K562 (cell line): ENCODE results near the gene RNF44. TPM values are rescaled to one million over a fixed set of nuclear protein-coding genes. Genes with fewer than 3 reads are reported as not detected.

Experiments
- BACH1 ChIP-seq: fragments of 200-800 bp; sonication (Bioruptor generic); IDR thresholded peaks from 2 replicates; pipeline ENCODE4 v1.6.1; 2016; ENCODE audit warnings: missing genetic modification characterization, missing compliant biosample characterization
- FIP1L1 ChIP-seq: fragments of 200-400 bp; formaldehyde crosslinking; IDR thresholded peaks from 2 replicates; pipeline ENCODE4 v1.6.1; 2018; ENCODE audit warnings: mild to moderate bottlenecking, low read depth, low read length; ENCODE audit not compliant: poor library complexity, severe bottlenecking
- GABPB1 ChIP-seq: sonication (generic); formaldehyde crosslinking; IDR thresholded peaks from 2 replicates; pipeline ENCODE4 v1.8.0; 2022; ENCODE audit warnings: mild to moderate bottlenecking, missing genetic modification reagents
- GATA2 ChIP-seq: sonication (generic); formaldehyde crosslinking; IDR thresholded peaks from 2 replicates; pipeline ENCODE4 v1.4.0; 2020; ENCODE audit warnings: mild to moderate bottlenecking, missing genetic modification reagents
- GTF2F1 ChIP-seq: IDR thresholded peaks from 2 replicates; pipeline ENCODE4 v1.6.1; 2011; ENCODE audit warnings: low read depth, low read length, improper control_type of control experiment
- HIVEP1 ChIP-seq: fragments of 250-450 bp; sonication (Bioruptor Pico); IDR thresholded peaks from 2 replicates; pipeline ENCODE4 v1.4.0; 2020; ENCODE audit warnings: mild to moderate bottlenecking
- MGA ChIP-seq: fragments of 450-650 bp; IDR thresholded peaks from 2 replicates; pipeline ENCODE4 v1.6.1; 2016; ENCODE audit warnings: mild to moderate bottlenecking, moderate library complexity
- NFE2 ChIP-seq: IDR thresholded peaks from 2 replicates; pipeline ENCODE4 v1.6.1; 2014; ENCODE audit warnings: antibody characterized with exemption, low read depth
- PCBP1 ChIP-seq: fragments of 200-400 bp; formaldehyde crosslinking; IDR thresholded peaks from 2 replicates; pipeline ENCODE4 v1.6.1; 2018; ENCODE audit warnings: mild to moderate bottlenecking, low read depth, low read length; ENCODE audit not compliant: poor library complexity, severe bottlenecking
- RBFOX2 ChIP-seq: fragments of 200-400 bp; formaldehyde crosslinking; IDR thresholded peaks from 2 replicates; pipeline ENCODE4 v1.6.1; 2017; ENCODE audit warnings: low read depth, mild to moderate bottlenecking, low read length, moderate library complexity
- SPI1 ChIP-seq: IDR thresholded peaks from 2 replicates; pipeline ENCODE4 v1.6.1; 2011; ENCODE audit warnings: low read depth, low read length, control low read depth, borderline replicate concordance
- TCF7 ChIP-seq: sonication (generic); IDR thresholded peaks from 2 replicates; pipeline ENCODE4 v1.6.1; 2016; ENCODE audit warnings: antibody characterized with exemption, borderline replicate concordance
- ZBTB12 ChIP-seq: fragments of 250-450 bp; sonication (Bioruptor Pico); IDR thresholded peaks from 2 replicates; pipeline ENCODE4 v1.4.0; 2020
- ZC3H8 ChIP-seq: fragments of 450-650 bp; IDR thresholded peaks from 2 replicates; pipeline ENCODE4 v1.6.1; 2017
- ZNF282 ChIP-seq: sonication (generic); formaldehyde crosslinking; IDR thresholded peaks from 2 replicates; pipeline ENCODE4 v1.8.1; 2023; ENCODE audit warnings: missing genetic modification reagents
- ZNF76 ChIP-seq: fragments of 250-450 bp; sonication (Bioruptor Pico); IDR thresholded peaks from 2 replicates; pipeline ENCODE4 v1.4.0; 2020; ENCODE audit warnings: mild to moderate bottlenecking, moderate library complexity, borderline replicate concordance
- polyA plus RNA-seq, 8 experiments: library from polyadenylated mRNA; depleted of rRNA in 4 of 8; stranded (reverse) in 5 of 8; unstranded in 3 of 8; fragments of >200 nt; fragmentation: Nextera tagmentation in 2 of 8; fragmentation: Illumina TruSeq in 1 of 8; extraction: Ambion mirVana in 2 of 8; extraction: Trizol in 1 of 8; gene quantifications; 2 replicates each; pipeline versions ENCODE4 v1.2.1 to v1.2.3, GENCODE V29; 2011 to 2014; ENCODE audit warnings: inconsistent platforms in 1 of 8, missing spikeins in 1 of 8
- total RNA-seq, 7 experiments: library from RNA; depleted of rRNA in 6 of 7; stranded (reverse); fragments of >200 nt in 6 of 7; fragmentation: Illumina TruSeq in 2 of 7; extraction: Trizol in 2 of 7; gene quantifications; 2 replicates each; pipeline versions ENCODE4 v1.2.1 to v1.2.3, GENCODE V29; 2011 to 2021; ENCODE audit warnings: low replicate concordance in 1 of 7

RNF44 gene
- total and polyA plus RNA-seq, 9 of the 15 experiments (the other 6 are each of a cell fraction or from before 2014, with no cell fraction given): 1.6 to 82.6 (median 7.4) TPM

GRCh38 chr5:176541338-176542134 lies 4.3 kb upstream of the RNF44 start (continued):
- TF ChIP-seq MGA: peak; percentile 3; the same call in 1 of the 2 replicates
- TF ChIP-seq GTF2F1: no peak
- peak; percentile 27; the same call in 1 of the 2 replicates for TF ChIP-seq GATA2 (CRISPR knock-in tag)
- TF ChIP-seq ZBTB12 (CRISPR knock-in tag): 0 out of 2 replicates have a peak, but pooled peaks have one; percentile 17
- 0 out of 2 replicates have a peak, but pooled peaks have one; percentile 47 for TF ChIP-seq HIVEP1 (CRISPR knock-in tag)
- TF ChIP-seq RBFOX2: peak; percentile 67
- TF ChIP-seq ZC3H8: no peak
- no peak for TF ChIP-seq PCBP1
- no peak for TF ChIP-seq GABPB1 (CRISPR knock-in tag)
- peak; percentile 59; the same call in 1 of the 2 replicates for TF ChIP-seq SPI1
- no peak for TF ChIP-seq TCF7
- no peak for TF ChIP-seq ZNF76 (CRISPR knock-in tag)
- TF ChIP-seq BACH1: 0 out of 2 replicates have a peak, but pooled peaks have one; percentile 27
- TF ChIP-seq FIP1L1: no peak
- TF ChIP-seq ZNF282 (CRISPR knock-in tag): no peak
- no peak for TF ChIP-seq NFE2
